Non-pigmented ciliary epithelial cell (primary cell): ENCODE results near the gene FERMT3.

Source experiments
- DNase-seq: peaks from one replicate; pipeline ENCODE4 v3.0.0-alpha.2; 2010; ENCODE audit warnings: low read depth

FERMT3 gene

DNA sequence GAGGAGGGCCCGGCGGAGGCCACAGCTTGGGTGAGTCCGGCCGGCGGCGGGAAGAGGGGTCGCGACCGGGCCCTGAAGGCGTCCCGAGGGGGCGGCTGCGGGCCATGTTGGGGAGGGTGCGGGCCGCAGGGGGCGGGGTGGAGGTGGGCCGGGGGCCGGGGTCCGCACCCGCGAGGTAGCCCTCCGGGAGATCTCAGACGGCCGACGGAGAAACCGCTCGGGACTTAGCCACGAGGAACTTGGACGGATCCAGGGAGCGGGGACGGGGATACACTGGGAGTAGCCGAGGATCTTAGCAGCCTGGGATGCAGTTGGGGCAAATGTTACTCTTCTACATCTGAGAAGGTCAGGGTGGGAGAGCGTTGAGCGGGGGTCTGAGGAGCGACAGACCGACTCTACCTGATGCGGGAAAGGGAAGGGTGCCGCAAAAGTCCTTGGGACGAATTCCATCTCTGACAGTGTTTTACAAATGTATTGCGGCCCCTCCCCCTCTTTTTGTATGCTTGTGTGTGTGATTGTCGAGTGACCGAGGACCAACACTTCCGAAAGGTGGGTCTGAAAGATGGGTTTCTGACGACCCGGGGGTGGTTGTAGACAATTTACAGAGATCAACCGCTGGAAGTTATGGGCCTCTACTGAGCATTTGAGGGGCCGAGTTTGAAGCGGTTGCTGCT is 19.9 kb upstream of the FERMT3 start:
- no peak for DNase-seq

DNA sequence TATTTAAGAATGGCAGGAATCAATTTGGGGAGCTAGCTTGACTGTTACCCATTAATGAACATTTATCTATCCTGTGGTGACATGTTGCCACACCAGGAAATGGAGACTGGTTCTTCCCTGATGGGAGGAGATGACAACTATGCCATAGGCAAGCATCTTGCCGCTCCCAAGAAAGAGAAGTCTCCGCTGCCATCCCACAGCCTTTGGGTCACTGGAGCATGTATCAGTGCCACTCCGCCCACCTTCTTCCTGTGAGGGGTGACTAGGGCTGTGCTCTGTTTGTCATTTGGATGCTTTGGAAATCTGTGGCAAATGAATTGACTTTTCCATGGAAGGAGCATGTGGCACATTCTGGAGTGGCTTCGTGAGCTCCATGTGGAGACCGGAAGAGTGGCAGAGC is 14.1 kb upstream of the FERMT3 start:
- DNase-seq = no peak

DNA sequence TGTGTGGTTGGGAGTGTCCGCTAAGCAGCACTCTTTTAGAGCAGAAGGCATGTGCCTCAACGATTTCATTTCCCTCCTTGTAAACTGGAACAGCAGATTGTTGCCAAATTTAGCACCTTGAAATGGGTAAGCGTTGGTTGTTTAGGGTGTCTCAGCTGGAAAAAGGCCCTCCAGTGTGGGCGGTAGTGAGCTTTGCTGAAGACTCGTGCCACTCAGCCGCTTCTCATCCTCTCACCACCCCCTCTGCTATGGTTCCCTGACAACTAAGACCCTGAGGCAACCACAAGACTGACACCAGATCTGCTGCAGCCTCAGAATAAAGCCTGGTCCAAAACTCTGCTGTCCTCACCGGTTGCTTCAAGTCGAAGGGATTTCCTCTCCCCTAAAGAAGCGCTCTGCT is 9.9 kb upstream of the FERMT3 start:
- DNase-seq = no peak

DNA sequence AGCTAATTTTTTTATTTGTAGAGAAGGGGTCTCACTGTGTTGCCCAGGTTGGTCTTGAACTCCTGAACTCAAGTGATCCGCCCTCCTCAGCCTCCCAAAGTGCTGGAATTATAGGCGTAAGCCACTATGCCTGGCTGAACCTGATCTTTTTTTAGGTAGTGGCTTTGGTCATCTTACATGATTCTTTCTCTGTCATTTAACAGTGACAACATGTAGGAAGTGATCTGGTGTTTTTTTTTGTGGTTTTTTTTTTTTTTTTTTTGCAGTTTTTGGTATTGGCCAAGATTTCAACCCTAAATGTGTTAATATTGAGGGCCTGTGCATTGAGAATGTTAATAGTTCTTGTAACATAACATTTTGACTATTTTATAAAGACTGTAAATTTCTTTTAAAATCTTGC is 8.0 kb upstream of the FERMT3 start:
- DNase-seq = no peak

DNA sequence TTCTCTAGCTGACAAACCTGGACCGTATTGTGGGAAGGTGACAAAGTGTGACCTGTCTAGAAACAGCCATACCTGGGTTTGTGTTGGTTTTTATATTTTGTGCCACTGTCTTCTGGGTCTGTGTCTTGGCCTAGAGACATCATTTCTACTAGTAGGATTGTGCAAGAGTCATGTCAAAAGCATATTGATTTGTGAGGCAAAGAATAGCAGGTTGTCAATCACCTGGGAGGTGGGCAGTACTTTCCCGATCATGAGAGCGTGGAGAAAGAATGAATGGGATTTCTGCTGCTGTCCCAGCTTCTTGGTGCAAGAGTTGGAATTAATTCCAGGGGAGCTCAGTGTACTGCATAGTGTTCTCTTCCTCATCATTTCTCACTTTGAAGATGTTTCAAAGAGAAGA is 5.0 kb upstream of the FERMT3 start:
- DNase-seq = no peak

DNA sequence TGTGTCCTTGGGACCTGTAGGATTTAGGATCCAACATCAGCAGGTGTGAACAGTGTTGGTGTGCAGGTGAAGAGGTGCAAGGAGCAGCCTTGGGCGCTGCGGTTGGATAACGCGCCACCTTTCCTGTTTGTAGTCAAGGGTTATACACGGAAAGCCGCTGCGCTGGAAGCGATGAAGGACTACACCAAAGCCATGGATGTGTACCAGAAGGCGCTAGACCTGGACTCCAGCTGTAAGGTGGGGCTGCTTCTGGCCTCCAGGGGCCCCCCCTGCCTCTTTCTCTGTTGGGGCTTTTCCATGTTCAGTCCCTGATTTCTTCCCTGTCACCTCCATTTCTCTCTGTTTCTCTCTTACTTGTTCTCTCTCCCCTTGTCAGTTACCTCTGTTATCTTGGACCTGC is 3.5 kb upstream of the FERMT3 start:
- DNase-seq = no peak

DNA sequence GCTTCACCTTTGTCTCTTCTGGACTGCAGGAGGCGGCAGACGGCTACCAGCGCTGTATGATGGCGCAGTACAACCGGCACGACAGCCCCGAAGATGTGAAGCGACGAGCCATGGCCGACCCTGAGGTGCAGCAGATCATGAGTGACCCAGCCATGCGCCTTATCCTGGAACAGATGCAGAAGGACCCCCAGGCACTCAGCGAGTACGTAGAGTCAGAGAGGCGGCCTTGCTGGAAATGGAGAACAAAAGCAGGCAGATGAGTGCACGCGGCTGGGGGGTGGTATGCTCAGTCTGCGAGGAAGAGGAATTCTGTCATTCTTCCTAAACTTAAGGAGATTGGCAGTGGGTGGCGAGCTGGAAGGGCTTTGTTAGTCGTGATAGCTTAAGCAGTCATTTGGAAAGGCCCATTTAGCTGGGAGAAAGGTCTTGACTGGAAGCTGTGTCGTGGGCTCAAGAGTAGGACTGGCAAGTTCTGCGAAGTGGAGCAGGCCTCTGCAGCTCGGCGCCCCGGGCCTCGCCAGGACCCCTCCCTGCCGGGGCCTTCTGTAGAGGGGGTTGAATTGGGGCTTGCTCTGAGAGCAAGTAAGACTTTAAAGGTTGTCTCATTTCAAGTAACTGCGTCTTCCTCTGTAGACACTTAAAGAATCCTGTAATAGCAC is 3.0 kb upstream of the FERMT3 start:
- DNase-seq = no peak

DNA sequence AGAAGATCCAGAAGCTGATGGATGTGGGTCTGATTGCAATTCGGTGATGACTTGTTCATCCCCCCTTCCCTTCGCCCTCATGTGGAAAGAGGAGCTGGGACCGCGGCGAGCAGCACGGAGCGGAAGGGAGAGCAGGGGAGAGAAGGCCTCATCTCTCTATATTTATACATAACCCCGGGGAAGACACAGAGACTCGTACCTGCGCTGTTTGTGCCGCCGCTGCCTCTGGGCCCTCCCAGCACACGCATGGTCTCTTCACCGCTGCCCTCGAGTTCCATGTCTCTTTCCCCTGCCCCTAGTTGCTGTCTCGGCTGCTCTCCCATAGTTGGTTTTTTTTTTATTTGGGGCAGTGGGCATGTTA is 2.5 kb upstream of the FERMT3 start:
- DNase-seq = no peak

DNA sequence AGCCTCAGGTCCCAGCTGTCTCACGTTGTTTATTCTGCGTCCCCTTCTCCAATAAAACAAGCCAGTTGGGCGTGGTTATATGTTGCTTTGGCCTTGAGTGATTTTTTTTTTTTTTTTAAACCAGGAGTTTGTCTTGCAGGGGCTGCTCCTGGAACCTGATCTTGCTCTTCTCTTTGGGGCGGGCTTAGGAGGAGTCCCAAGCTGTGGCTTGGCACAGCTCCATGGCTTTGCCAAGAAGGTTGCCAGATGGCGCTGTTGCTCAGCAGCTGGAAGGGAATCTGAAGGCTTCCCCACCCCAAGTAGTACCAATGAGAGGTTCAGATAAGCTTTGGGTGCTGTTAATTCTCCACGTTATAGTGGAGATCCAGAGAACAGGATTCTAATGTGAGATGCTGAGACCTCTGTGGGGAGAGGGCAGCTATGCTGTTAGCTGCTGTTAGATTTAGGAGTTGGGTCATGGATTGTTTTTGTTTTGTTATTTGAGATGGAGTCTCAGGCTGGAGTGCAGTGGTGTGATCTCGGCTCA is 2.0 kb upstream of the FERMT3 start:
- peak; percentile 86 for DNase-seq

DNA sequence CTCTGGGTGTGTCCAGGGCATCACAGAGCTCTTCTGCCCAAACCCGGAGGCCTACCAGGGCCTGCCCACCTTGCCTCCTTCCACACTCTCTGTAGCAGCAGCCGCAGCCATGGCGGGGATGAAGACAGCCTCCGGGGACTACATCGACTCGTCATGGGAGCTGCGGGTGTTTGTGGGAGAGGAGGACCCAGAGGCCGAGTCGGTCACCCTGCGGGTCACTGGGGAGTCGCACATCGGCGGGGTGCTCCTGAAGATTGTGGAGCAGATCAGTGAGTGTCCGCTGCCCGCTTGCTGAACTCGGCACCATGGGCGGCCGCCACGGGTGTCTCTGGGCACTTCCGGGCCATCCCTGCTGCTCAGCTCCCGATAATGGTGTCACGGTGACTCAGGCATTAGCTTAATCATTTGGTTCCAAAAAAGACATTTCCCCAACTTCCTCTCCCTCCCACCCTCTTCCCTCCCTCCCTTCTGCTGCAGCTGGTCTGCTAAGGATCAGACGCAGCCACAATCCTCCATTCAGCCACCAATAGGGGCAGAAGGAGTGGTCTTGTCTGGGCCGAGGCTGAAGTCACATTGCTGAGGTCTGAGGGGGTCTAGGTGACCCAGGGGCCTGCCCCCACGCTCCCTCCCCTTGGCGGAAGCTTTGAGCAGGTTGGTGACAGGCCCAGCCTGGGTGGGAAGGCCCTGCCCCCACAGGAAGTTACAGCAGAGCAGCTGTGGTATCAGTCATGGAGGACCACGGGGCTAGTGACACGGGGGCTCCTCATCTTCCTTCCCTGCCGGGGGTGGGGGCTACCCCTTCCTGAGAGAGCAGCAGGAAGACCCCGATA is 950 bp downstream of the FERMT3 start:
- DNase-seq = peak; percentile 48

DNA sequence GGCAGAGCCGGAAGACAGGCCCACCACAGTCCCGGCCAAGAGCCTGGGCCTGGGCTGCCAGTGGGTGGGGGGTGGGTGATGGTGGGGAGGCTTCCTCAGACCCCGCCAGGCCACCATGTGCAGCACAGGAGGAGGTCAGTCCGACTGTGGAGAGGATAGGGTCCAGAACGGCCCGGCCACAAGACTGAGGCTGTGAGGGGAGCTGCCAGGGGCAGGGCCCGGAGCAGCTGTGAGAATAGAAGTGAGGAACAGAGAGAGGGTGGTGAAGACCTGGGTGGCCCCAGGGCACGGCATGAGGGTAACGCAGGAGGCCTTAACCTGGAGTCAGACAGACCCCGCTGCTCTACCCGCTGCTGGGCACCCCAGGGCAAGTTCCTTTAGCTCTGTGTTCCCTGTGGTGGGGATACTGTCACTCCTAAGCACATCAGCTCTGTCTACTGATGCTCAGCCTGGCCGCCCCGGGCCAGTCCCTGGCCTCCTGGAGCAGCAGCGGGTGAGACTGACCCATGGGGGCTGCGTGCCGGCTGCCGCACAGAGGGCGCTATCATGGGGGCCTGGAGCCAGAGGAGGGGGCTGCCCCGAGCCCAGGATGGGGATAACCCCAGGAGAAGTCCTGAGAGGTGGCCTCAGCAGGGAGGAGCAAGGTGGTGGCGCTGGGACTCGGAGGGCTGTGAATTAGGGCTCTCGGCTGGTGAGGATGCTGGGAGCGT is 1.7 kb downstream of the FERMT3 start:
- no peak for DNase-seq

DNA sequence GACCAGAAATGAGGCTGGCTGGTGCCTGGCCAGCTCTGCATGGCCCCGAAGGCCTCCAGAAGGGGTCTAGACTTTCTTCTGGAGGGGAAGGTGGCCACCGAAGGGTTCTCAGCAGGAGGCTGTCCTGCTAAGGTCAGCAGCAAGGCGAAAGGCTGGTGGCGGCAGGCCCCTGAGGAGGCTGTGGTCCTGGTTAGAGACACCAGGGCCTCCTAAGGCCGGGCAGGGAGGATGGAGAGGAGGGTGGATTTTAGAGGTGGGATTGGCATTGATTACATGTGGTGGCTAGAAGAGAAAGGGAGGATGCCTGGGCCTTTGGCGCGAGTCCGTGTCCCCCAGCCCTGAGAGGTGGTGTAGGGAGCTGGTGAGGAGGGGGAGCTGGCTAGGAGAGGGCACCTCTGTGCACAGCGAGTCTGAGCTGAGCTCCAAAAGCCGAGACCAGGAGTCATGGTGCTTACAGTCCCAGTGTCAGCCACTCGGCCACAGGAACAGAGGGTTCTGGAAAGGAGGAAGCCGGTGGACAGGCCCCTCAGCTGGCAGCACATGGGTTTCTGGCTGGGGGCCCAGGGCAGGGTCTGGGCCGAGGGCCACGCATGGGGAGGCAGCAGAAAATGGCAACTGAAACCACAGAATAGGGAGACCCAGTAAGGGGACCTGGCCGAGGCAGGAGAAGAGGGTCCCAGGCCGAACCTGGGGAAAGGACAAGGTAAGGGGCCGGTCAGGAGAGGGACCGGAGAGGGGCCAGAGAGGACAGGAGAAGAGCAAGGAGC is 2.5 kb downstream of the FERMT3 start:
- DNase-seq = no peak

DNA sequence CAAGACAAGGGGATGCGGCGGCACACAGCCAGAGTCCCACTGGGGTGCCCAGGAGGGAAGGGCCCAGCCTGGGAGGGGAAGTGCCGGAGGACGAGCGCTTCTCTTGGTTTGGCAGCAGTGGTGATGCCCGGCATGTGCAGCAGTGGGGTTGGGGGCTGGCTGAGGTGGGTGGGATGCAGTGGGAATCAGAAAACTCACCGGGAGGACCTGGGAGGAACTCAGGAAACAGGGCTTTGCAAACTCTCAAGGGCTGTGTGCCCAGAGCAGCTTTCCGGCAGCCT is 3.0 kb downstream of the FERMT3 start:
- DNase-seq = no peak

DNA sequence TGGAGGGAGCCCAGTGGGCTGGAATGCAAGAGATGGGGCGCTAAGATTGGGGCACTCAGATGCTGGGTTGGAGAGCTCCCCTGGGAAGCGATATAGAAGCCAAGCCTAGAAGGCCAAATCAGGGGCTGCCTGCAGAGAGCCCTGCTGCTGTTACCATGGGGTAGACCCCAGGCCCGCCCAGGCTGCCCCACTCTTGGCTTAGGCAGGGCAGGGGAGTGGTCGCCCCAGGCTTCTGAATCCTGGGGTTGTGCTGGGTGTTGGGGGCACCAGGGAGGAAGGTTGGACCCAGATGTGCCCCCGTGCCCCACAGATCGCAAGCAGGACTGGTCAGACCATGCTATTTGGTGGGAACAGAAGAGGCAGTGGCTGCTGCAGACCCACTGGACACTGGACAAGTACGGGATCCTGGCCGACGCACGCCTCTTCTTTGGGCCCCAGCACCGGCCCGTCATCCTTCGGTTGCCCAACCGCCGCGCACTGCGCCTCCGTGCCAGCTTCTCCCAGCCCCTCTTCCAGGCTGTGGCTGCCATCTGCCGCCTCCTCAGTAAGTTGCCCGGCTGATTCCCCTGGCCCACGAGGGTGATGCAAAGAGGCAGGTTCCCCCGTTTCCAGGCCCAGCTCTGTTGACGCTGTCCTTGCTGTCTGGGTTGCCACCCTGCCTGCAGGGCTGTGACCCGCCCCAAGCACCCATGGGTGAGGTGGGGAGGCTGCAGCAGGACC is 3.9 kb downstream of the FERMT3 start:
- DNase-seq = no peak

DNA sequence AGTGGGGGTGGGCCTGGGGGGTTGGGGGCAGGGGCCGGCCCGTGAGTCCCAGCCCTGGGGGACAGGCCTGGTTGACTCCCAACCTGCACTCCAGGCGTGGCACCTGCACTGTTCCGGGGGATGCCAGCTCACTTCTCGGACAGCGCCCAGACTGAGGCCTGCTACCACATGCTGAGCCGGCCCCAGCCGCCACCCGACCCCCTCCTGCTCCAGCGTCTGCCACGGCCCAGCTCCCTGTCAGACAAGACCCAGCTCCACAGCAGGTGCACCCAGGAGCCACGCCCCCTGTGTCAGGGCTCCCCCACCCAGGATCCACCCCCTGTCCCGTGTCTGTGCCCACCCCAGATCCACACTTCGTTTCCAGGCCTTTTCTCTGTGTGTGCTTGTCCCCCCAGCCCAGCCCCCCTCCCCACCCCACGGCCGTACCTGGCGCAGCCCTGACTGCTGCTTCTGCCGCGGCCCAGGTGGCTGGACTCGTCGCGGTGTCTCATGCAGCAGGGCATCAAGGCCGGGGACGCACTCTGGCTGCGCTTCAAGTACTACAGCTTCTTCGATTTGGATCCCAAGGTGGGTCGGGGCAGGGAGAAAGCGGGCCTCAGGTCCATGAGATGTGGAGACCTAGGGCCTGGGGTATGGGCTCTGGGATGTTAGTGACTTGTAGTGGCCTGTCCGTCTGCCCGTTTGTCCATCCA is 4.8 kb downstream of the FERMT3 start:
- no peak for DNase-seq

DNA sequence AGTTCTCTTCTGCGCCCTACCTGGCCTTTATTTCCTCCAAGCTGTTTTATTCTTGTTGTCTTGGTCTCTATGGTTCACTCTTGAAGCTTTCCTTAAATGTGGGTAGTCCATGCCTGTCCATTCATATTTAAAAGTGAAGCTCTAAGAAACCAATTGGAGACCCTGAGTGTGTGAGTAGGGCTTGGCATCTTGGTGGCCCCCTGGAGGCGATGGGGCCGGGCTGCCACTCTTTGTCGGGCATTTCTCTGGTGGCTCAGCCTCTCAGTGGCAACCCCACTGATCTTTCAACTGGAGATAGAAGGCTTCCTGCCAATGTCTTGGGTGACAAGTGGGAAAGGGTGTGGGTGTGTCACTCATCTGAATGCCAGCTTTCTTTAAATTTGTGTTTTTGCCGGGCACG is 10.4 kb downstream of the FERMT3 start:
- DNase-seq = no peak

DNA sequence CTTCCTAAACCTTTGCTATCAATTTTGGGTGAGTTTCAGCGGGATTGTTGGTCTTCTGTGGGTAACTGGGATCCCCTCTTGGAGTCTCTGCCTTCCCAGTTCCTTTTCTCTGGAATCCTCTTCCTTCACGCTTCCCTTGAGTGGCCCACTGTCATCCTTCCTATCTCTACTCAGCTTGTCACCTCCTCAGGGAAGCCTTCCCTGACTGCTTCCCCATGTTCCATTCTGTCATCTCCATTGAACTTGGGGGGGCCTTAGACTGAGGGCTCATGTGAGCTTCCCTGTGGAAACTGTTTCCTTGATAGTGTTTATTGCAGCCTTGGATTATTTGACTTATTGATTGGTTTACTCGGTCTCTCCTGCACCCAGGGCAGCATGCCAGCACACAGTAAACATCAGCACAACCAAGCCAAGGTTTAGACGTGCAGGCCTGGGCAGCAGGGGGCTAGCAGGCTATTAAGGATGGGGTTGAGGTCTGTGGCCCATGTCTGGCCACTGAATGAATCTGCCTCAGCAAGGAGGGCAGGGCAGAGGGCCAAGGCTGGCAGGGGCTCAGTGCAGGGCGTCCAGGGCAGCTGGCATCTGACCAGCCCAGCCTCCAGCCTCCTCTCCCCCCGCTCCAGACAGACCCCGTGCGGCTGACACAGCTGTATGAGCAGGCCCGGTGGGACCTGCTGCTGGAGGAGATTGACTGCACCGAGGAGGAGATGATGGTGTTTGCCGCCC is 12.3 kb downstream of the FERMT3 start:
- DNase-seq = no peak

DNA sequence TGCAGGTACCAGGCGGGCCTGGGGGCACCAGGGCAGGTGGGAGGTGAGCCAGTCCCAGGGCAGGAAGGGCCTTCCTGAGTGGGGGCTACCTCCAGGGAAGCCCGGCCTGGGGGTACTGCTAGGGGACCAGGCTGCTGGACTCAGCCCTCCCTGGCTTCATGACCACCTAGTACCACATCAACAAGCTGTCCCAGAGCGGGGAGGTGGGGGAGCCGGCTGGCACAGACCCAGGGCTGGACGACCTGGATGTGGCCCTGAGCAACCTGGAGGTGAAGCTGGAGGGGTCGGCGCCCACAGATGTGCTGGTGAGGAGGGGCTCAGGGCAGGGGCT is 12.8 kb downstream of the FERMT3 start:
- no peak for DNase-seq

DNA sequence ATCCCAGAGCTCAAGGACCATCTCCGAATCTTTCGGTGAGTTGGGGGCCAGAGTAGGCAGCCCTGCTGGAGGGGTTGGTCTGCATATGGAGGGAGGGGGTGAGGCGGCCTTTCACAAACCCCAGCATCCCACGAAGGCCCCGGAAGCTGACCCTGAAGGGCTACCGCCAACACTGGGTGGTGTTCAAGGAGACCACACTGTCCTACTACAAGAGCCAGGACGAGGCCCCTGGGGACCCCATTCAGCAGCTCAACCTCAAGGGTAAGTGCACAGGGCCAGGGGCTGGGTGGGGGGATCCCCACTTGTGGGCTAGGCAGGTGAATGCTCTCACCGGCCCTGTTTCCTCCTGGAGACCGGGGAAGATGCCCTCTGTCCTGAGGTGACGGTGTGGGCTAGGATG is 13.2 kb downstream of the FERMT3 start:
- DNase-seq = no peak

DNA sequence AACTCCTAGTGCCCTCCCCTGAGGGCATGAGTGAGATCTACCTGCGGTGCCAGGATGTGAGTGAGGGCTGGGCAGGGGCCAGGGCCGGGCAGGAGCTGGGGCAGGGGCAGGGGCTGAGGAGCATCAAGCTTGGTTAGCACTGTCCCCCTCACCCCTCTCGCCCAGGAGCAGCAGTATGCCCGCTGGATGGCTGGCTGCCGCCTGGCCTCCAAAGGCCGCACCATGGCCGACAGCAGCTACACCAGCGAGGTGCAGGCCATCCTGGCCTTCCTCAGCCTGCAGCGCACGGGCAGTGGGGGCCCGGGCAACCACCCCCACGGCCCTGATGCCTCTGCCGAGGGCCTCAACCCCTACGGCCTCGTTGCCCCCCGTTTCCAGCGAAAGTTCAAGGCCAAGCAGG is 13.8 kb downstream of the FERMT3 start:
- DNase-seq = no peak
